ENCODE measurements around the gene MYBPH. TPM values are rescaled to one million over a fixed set of nuclear protein-coding genes. Genes with fewer than 3 reads are reported as not detected.

MYBPH gene
- total RNA-seq, 2 donors from 2014 or later, result not detected

DNA sequence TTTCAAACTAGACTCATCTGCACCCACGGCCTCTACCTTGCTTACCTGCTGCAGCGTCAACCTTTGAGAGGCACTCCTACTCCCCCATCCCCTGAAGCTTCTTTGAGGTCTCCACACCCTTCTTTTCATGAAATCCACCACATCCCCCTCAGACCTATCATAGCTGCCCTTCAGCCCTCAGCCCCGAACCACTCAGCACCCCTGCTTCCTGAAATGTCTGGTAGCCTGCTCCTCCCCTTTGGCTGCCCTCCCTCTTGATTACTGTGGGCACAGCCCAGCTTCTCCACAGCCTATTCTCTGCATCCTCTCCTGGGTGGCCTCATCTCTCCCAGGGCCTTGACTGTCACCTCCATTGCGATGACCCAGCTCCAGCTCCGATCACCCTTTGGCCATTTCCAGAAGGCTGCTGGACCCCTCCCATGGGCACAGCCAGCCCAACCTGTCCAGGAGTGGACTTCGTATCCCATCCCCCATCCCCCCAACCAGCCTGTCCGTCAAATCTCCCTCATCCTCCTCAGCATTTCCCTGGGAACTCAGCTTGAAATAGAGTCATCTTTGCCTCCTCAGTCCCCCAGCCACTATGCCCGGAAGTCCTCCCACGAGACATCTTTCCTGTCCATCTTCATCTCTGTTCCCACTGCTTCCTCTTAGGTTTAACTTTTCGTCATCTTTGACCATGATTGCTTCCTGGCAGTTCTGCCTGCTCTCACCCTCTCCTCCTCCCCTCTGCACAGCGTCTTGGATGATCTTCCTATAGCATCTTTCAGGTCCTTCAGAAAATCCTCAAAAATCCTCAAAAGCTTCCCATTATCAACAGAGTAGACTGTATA lies 54.2 kb downstream of the MYBPH start:
- peaks cover 4% of the 10 kb centered on the region for H3K4me1 Mint-ChIP-seq
- H3K27me3 Mint-ChIP-seq, result peaks cover 61% of the 10 kb centered on the region
- H3K36me3 Mint-ChIP-seq (ENCODE audit: low read depth), result no peaks in the 10 kb centered on the region

DNA sequence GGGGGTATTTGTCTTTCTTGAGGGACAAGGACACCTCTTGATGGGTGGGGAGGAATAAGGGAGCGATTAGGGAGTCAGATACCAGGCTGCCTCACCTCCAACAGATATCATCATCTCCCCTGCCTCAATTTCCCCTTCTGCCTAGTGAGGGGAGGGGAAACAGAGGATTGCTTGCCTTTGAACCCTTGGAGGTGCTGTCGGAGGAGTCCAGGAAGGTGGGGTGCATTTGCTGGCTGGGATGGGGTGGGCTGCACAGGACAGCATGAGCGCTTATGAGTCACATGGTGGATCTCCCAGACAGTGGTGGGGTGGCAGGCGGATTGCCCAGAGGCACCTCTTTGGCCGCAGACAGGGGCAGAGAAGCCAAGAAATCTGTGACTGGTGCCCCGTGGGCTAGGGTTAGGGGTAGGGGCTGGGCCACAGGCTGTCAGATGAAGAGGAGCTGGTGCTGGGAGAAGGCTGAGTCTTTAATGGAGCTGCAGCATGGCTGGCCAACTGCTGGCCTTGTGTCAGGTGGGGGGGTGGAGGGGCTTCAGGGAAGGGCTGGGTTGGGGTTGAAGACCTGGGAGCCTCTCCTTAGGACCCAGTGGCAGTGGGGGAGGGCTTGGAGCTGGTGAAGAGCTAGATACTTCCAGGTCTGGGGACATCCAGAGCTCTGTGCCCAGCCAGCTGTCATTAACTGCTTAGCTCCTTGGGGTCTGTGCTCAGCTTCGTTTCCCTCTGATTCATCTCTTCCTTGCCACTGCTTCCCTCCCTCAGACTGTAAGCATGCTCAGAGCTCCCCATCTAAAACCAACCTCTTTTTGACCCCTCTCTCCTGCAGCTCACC lies 55.1 kb downstream of the MYBPH start:
- ATAC-seq (replicated peaks), result no peak
- no peak overlapping the region for H3K27ac Mint-ChIP-seq
- H3K27me3 Mint-ChIP-seq, result peaks cover 54% of the 10 kb centered on the region
- no peaks in the 10 kb centered on the region for H3K36me3 Mint-ChIP-seq (ENCODE audit: low read depth)
- no peak overlapping the region for H3K4me3 Mint-ChIP-seq
- H3K9me3 Mint-ChIP-seq, result no peaks in the 10 kb centered on the region
- H3K4me1 Mint-ChIP-seq, result peaks cover 4% of the 10 kb centered on the region

More for the DNA sequence above, 54.2 kb downstream of the MYBPH start:
- Mint-ChIP-seq H3K9me3 (no peaks in the 10 kb centered on the region), H3K4me3 (no peak overlapping the region), H3K27ac (no peak overlapping the region)
- no peak for ATAC-seq (replicated peaks)

Other genes with a start within 250 kb of the MYBPH start
- 10 to 100 TPM; 31.6 to 34.1 TPM for gene KLHL12, start 248.6 kb downstream of the MYBPH start, total RNA-seq
- gene ADIPOR1, start 217.5 kb downstream of the MYBPH start, total RNA-seq, result 100 to 1,000 TPM in 1 of 2 donors, 10 to 100 TPM in 1; 71.0 to 102 TPM
- gene CYB5R1, start 208.6 kb downstream of the MYBPH start, total RNA-seq, result 10 to 100 TPM; 19.6 to 19.7 TPM
- gene TMEM183A, start 168.5 kb downstream of the MYBPH start, total RNA-seq, result 10 to 100 TPM; 50.1 to 62.6 TPM
- gene PPFIA4, start 149.3 kb downstream of the MYBPH start, total RNA-seq, result 100 to 1,000 TPM in 1 of 2 donors, 10 to 100 TPM in 1; 38.1 to 244 TPM
- gene MYOG, start 89.8 kb downstream of the MYBPH start, total RNA-seq, result not detected
- gene ADORA1, start 48.1 kb downstream of the MYBPH start, total RNA-seq, result not detected
- gene CHI3L1, start 10.9 kb upstream of the MYBPH start, total RNA-seq, result not detected
- 1 to 10 TPM; 2.8 to 6.7 TPM for gene CHIT1, start 53.8 kb upstream of the MYBPH start, total RNA-seq
- 100 to 1,000 TPM in 1 of 2 donors, 10 to 100 TPM in 1; 91.3 to 340 TPM for gene BTG2, start 129.7 kb upstream of the MYBPH start, total RNA-seq
- gene FMOD, start 175.3 kb upstream of the MYBPH start, total RNA-seq, result under 1 TPM in 1 of 2 donors, not detected in 1; 0.26 TPM